ENCODE measurements around the gene CLTCL1. TPM values are rescaled to one million over a fixed set of nuclear protein-coding genes. Genes with fewer than 3 reads are reported as not detected.
A peak's percentile ranks its signal among the peaks of the same experiment; 100 is the strongest.

Gene CLTCL1
- total and polyA plus RNA-seq, 9 of the 15 experiments (the other 6 are each of a cell fraction or from before 2014, with no cell fraction given): 1.1 to 11.7 (median 5.0) TPM

DNA sequence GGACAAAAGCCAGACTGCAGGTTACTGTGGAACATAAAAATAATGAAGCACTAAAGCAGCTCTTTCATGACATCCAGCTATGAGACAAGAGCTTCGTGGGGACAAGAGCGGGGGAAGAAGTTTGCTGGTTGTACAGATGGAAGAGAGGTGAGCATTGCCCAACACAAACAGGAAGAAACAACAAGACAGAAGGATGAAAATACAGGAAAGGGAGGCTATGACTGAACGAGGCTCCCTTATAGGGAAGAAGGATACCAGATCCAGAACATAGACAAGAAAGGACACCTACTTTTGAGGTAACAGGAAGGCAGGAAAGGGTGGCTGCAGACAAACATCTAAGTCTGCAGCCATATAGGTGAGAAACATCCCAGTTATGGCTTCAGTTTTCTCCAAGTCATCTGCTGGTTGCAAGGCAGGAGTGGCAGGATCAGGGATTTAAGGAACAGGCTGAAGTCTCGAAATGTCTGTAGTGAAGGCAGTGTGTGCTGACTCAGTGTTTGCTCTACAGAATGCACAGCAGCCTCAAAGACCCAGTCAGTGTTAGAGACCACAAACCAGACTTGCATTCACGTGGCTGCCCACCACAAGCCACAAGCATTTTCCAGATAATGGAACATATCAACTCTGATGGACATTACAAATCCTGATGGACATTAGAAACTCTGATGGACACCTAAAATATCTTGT is 1.9 kb downstream of the CLTCL1 start (continued):
- TF ChIP-seq TEAD1 (CRISPR knock-in tag; IDR thresholded peaks at IDR 0.05) (0 out of 4 replicates have a peak, but pooled peaks of 1 of the 2 experiments have one; percentile 29), MCM7 (IDR thresholded peaks at IDR 0.05) (no peak), ZFPM2 (CRISPR knock-in tag; IDR thresholded peaks at IDR 0.05) (no peak), STAT5A (IDR thresholded peaks at IDR 0.05; ENCODE audit: borderline replicate concordance, low read length) (no peak), RAD51 (IDR thresholded peaks at IDR 0.05; ENCODE audit: borderline replicate concordance, low read depth) (no peak), ZNF57 (CRISPR knock-in tag; IDR thresholded peaks at IDR 0.05) (no peak), GTF2E2 (tag; IDR thresholded peaks at IDR 0.05) (no peak), ESRRB (CRISPR knock-in tag; IDR thresholded peaks at IDR 0.05; ENCODE audit: borderline replicate concordance) (no peak), FIP1L1 (IDR thresholded peaks at IDR 0.05; ENCODE audit: low read depth, low read length, poor library complexity, severe bottlenecking) (no peak), SMAD1 (IDR thresholded peaks at IDR 0.05; ENCODE audit: low read depth, low read length, partially characterized antibody) (no peak), NFRKB (IDR thresholded peaks at IDR 0.05; ENCODE audit: low read depth) (no peak), E2F3 (CRISPR knock-in tag; IDR thresholded peaks at IDR 0.05) (no peak), ZNF124 (CRISPR knock-in tag; IDR thresholded peaks at IDR 0.05) (no peak), TBP (optimal IDR thresholded peaks at IDR 0.05; ENCODE audit: low read depth, low read length) (no peak), POLR3G (IDR thresholded peaks at IDR 0.05; ENCODE audit: extremely low read depth, insufficient read length, insufficient replicate concordance) (no peak)
- TF ChIP-seq, protein P1, sequence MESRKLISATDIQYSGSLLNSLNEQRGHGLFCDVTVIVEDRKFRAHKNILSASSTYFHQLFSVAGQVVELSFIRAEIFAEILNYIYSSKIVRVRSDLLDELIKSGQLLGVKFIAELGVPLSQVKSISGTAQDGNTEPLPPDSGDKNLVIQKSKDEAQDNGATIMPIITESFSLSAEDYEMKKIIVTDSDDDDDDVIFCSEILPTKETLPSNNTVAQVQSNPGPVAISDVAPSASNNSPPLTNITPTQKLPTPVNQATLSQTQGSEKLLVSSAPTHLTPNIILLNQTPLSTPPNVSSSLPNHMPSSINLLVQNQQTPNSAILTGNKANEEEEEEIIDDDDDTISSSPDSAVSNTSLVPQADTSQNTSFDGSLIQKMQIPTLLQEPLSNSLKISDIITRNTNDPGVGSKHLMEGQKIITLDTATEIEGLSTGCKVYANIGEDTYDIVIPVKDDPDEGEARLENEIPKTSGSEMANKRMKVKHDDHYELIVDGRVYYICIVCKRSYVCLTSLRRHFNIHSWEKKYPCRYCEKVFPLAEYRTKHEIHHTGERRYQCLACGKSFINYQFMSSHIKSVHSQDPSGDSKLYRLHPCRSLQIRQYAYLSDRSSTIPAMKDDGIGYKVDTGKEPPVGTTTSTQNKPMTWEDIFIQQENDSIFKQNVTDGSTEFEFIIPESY (CRISPR knock-in tag; IDR thresholded peaks at IDR 0.05): no peak
- TF ChIP-seq, protein P2, sequence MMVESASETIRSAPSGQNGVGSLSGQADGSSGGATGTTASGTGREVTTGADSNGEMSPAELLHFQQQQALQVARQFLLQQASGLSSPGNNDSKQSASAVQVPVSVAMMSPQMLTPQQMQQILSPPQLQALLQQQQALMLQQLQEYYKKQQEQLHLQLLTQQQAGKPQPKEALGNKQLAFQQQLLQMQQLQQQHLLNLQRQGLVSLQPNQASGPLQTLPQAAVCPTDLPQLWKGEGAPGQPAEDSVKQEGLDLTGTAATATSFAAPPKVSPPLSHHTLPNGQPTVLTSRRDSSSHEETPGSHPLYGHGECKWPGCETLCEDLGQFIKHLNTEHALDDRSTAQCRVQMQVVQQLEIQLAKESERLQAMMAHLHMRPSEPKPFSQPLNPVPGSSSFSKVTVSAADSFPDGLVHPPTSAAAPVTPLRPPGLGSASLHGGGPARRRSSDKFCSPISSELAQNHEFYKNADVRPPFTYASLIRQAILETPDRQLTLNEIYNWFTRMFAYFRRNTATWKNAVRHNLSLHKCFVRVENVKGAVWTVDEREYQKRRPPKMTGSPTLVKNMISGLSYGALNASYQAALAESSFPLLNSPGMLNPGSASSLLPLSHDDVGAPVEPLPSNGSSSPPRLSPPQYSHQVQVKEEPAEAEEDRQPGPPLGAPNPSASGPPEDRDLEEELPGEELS (CRISPR knock-in tag; IDR thresholded peaks at IDR 0.05; ENCODE audit: borderline replicate concordance): 0 out of 2 replicates have a peak, but pooled peaks have one; percentile 61
- TF ChIP-seq, protein P3, sequence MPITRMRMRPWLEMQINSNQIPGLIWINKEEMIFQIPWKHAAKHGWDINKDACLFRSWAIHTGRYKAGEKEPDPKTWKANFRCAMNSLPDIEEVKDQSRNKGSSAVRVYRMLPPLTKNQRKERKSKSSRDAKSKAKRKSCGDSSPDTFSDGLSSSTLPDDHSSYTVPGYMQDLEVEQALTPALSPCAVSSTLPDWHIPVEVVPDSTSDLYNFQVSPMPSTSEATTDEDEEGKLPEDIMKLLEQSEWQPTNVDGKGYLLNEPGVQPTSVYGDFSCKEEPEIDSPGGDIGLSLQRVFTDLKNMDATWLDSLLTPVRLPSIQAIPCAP (CRISPR knock-in tag; IDR thresholded peaks at IDR 0.05; ENCODE audit: borderline replicate concordance): no peak
